Measurements from ENCODE around the gene NIP7. TPM values are rescaled to one million over a fixed set of nuclear protein-coding genes. Genes with fewer than 3 reads are reported as not detected.
"Not testable (repeated sequence)": the region's sequence is repeated elsewhere in the genome, so short reads cannot be mapped to it uniquely, and the experiment has no call there.

NIP7 gene
- total RNA-seq = 10 to 100 TPM; 16.2 to 17.2 TPM
- 22.4 TPM for polyA plus RNA-seq (ENCODE audit: insufficient read depth, low read depth, low replicate concordance)
- long read RNA-seq, donor 1, partial matches to known transcripts = 13 of 19 reads
- long read RNA-seq, donor 1, other reads (novel, unspliced or antisense) = 0 of 19 reads
- long read RNA-seq, donor 2, transcript NIP7-201 (5 exons, 2,402 nt) = major isoform, 8 of 9 reads
- long read RNA-seq, donor 2, partial matches to known transcripts = 0 of 9 reads
- long read RNA-seq, donor 2, other reads (novel, unspliced or antisense) = 0 of 9 reads

DNA sequence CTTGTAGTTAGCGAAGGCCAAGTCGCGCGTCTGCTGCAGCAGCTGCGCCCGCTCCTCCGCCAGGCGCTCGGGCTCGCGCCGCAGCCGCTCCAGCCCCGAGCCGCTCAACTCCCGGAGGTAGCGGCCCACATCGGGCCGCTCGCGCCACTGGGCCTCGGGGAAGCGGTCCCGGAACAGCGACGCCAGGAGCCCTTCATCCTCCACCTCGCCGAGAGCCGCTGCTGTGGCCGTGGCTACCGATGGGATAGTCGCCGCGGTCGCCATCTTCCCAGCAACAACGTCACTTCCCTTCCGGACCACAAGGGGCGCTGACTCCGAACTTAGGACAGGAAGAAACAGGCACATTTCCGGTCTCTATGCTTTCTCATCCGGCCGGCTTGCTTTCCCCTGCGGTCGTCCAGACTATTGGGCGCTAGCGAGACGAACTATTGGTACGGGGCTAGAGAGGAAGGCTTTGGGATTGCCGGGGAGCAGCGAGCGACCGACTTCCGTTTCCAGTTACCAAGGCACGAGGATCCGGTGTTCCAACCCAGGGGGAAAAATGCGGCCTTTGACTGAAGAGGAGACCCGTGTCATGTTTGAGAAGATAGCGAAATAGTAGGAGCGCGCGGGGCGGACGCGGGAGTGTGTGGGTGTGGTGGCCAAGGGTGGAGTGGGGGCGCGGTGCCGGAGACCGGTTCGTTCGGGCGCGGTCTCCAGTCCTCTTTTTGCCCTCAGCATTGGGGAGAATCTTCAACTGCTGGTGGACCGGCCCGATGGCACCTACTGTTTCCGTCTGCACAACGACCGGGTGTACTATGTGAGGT is at the start of gene NIP7, which contains the start of gene COG8:
Gene NIP7, plus strand, starts transcription at position 484 of the 806 bp plus-strand sequence. Its CDS starts 58 bp downstream, at position 542.
Gene COG8, minus strand, starts transcription at position 276 of the 806 bp plus-strand sequence. Its CDS starts 12 bp downstream, at position 264.
- DNase-seq = peak; percentile 98
- Histone ChIP-seq H3K27me3 (no peaks in the 10 kb centered on the region), H3K4me3 (peak within 1 kb of the TSS; percentile 85 to 90), H3K27ac (peak within 1 kb of the TSS; percentile 84 to 86), H3K36me3 (ENCODE audit: low read depth, missing control alignments) (no peaks in the 10 kb centered on the region), H3K4me1 (peaks cover 16% of the 10 kb centered on the region), H3K9me3 (no peaks in the 10 kb centered on the region)
- TF ChIP-seq POLR2A (IDR thresholded peaks at IDR 0.05) = peak; percentile 6
- TF ChIP-seq, protein P1, sequence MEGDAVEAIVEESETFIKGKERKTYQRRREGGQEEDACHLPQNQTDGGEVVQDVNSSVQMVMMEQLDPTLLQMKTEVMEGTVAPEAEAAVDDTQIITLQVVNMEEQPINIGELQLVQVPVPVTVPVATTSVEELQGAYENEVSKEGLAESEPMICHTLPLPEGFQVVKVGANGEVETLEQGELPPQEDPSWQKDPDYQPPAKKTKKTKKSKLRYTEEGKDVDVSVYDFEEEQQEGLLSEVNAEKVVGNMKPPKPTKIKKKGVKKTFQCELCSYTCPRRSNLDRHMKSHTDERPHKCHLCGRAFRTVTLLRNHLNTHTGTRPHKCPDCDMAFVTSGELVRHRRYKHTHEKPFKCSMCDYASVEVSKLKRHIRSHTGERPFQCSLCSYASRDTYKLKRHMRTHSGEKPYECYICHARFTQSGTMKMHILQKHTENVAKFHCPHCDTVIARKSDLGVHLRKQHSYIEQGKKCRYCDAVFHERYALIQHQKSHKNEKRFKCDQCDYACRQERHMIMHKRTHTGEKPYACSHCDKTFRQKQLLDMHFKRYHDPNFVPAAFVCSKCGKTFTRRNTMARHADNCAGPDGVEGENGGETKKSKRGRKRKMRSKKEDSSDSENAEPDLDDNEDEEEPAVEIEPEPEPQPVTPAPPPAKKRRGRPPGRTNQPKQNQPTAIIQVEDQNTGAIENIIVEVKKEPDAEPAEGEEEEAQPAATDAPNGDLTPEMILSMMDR (IDR thresholded peaks at IDR 0.05) = peak; percentile 85 to 93 (median 93)
- intact Hi-C loops (cut with DNase I; ENCODE audit: low total_unique reads) = no loop called here
- WGBS, 2 donors = 0 to 1% methylated on average over 37 to 42 of the region's 77 CpGs

DNA sequence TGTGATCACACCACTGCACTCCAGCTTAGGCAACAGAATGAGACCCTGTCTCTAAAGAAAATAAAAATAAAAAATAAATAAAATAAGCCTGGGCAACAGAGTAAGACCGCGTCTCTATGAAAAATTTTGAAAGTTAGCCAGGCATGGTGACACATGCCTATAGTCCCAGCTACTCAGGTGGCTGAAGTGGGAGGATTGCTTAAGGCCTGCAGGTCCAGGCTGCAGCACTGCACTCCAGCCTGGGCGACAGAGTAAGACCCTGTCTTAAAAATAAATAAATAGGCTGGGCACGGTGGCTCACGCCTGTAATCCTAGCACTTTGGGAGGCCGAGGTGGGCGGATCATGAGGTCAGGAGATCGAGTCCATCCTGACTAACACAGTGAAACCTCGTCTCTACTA is 47.9 kb upstream of the NIP7 start:
- 89 to 94% methylated on average over 9 of the region's 9 CpGs for WGBS, 2 donors
- H3K27ac ChIP-seq; H3K27me3 ChIP-seq; H3K4me1 ChIP-seq; DNase-seq; H3K36me3 ChIP-seq (ENCODE audit: low read depth, missing control alignments); H3K4me3 ChIP-seq; H3K9me3 ChIP-seq; intact Hi-C loops (cut with DNase I; ENCODE audit: low total_unique reads): not testable (repeated sequence)

DNA sequence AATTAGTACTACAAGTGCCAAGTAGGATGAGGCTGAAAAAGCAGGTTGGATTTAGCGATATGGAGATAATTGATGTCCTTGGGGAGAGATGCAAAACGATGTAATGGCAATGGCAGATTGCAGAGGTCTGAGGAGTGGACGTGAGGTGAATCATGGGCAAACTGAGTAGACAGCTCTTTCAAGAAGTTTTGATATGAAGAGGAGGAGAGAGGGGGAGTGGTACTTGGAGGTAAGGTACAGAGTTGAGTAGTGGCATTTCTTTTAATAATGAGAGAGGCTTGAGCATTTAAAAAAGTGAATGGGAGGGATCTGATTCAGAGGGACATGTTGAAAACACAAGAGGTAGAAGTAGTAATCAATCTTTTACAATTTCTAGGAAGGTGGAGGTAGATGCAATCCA is 46.2 kb upstream of the NIP7 start:
- intact Hi-C loops (cut with DNase I; ENCODE audit: low total_unique reads) = no loop called here
- no peak for DNase-seq

DNA sequence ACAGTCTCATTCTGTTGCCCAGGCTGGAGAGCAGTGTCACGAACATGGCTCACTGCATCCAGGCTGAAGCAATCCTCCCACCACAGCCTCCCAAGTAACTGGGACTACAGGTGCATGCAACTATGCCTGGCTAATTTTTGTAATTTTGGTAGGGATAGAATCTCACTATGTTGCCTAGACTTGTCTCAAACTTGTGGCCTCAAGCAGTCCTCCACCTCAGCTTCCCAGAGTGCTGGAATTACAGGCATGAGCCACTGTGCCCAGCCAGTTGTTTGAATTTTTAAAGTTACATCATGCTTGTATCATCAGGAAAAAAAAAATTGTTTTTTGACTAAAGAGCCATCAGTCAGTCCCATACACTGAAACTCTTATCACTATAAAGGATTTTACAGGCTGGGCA is 45.5 kb upstream of the NIP7 start:
- intact Hi-C loops (cut with DNase I; ENCODE audit: low total_unique reads) = no loop called here
- TF ChIP-seq, protein P1 (IDR thresholded peaks at IDR 0.05) = no peak
- TF ChIP-seq POLR2A (IDR thresholded peaks at IDR 0.05) = no peak
- Histone ChIP-seq H3K27ac (no peak overlapping the region), H3K4me3 (no peak overlapping the region), H3K9me3 (no peaks in the 10 kb centered on the region), H3K36me3 (ENCODE audit: low read depth, missing control alignments) (no peaks in the 10 kb centered on the region), H3K4me1 (no peaks in the 10 kb centered on the region), H3K27me3 (no peaks in the 10 kb centered on the region)
- no peak for DNase-seq
- 86 to 88% methylated on average over 1 of the region's 1 CpG for WGBS, 2 donors

More for the DNA sequence above, 46.2 kb upstream of the NIP7 start:
- H3K4me3 ChIP-seq = no peak overlapping the region
- TF ChIP-seq POLR2A (IDR thresholded peaks at IDR 0.05) = no peak
- TF ChIP-seq, protein P1 (IDR thresholded peaks at IDR 0.05) = no peak
- no peaks in the 10 kb centered on the region for H3K36me3 ChIP-seq (ENCODE audit: low read depth, missing control alignments)
- H3K27ac ChIP-seq = no peak overlapping the region
- H3K4me1 ChIP-seq = no peaks in the 10 kb centered on the region
- no peaks in the 10 kb centered on the region for H3K9me3 ChIP-seq
- 53 to 62% methylated on average over 3 of the region's 3 CpGs for WGBS, 2 donors
- no peaks in the 10 kb centered on the region for H3K27me3 ChIP-seq

DNA sequence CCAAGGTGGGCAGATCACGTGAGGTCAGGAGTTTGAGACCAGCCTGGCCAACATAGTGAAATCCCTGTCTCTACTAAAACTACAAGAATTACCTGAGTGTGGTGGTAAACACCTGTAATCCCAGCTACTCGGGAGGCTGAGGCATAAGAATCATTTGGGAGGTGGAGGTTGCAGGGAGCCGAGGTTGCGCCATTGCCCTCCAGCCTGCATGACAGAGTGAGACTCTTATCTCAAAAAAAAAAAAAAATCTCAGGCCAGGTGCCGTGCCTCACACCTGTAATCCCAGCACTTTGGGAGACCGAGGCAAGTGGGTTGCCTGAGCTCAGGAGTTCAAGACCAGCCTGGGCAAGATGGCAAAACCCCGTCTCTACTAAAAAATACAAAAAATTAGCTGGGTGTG is 42.8 kb upstream of the NIP7 start:
- intact Hi-C loops (cut with DNase I; ENCODE audit: low total_unique reads); H3K36me3 ChIP-seq (ENCODE audit: low read depth, missing control alignments); DNase-seq; H3K4me3 ChIP-seq; H3K27me3 ChIP-seq; H3K9me3 ChIP-seq; H3K27ac ChIP-seq; H3K4me1 ChIP-seq: not testable (repeated sequence)
- 90 to 95% methylated on average over 7 of the region's 7 CpGs for WGBS, 2 donors

Measured in testis (tissue), 5 donors.